ENCODE data around the gene AQP2.

Gene AQP2

GRCh38 chr12:49957570-49957967, 7.0 kb downstream of the AQP2 start:
- DNase-seq: no peak

GRCh38 chr12:49959685-49960473, 9.3 kb downstream of the AQP2 start:
- peak; percentile 22 to 37 for DNase-seq

DNA sequence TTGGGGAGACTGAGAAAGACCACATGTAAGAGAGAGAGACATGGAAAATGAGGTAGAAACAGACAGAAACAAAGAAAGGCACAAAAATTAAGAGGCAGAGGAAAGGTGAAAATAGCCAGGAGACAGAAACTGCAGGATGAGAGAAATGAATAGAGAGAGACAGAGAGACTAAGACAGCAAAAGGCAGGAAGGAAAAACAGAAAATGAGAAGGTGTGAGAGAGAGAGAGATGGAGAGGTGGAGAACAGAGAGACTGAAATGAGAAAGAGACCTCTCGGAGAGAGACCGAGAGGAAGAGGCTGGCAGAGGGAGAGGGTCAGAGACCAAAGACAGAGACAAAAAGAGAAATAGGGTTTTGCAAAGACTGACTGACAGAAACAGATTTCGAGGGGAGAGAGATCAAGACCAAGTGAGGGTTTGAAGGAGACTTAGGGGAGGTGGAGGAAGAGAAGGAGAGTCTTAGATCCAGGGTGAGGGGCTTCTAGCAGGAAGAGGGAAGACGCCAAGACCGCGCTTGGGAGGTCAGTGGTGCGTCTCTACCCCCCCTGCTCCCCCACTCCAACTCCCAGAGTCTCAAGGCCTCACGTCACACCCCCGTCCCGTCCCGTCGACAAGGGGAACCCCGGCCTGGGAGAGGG, 10.1 kb downstream of the AQP2 start:
- DNase-seq: no peak

DNA sequence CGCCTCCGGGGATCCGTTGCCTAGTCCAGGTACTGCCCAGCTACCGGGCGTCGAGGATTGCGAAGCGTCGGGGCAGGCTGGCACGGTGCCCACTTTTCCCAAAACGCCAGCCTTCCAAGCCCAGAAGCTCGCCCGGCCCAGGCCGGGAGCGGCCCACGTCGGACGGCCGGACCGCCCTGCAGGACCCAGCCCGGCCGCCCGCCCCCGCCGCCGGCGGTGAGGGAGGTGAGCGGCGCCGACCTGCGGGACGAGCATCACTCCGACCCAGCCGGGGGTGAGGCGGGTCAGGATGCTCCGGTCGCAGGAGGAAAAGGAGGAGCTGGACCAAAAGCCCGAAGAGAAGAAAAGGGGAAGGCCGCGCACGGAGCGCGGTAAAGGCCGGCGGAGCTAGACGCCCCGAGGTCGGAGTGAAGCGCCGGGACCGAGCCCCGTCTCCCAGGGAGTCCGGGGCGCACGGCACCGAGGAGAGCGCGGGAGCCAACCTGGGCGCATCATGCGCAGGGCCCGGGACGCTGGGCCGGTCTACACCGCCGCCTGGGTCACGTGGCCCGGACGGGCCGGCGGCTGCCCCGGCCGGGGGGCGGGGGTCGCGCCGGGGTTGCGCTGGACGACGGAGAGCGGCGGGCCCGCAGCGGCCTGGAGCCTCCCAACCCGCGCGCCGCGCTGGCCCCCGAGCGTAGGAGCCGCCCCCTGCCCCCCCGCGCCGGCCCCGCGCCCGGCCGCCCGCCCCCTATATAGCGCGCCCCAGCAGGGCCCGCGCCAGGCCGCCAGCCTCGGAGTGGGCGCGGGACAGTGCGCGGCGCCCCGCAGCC, 10.8 kb downstream of the AQP2 start, which contains the start of gene AQP5:
Gene AQP5, plus strand, starts transcription at position 762 of the 812 bp plus-strand sequence. CDS start 146 bp downstream, outside the sequence.
- no peak for DNase-seq

DNA sequence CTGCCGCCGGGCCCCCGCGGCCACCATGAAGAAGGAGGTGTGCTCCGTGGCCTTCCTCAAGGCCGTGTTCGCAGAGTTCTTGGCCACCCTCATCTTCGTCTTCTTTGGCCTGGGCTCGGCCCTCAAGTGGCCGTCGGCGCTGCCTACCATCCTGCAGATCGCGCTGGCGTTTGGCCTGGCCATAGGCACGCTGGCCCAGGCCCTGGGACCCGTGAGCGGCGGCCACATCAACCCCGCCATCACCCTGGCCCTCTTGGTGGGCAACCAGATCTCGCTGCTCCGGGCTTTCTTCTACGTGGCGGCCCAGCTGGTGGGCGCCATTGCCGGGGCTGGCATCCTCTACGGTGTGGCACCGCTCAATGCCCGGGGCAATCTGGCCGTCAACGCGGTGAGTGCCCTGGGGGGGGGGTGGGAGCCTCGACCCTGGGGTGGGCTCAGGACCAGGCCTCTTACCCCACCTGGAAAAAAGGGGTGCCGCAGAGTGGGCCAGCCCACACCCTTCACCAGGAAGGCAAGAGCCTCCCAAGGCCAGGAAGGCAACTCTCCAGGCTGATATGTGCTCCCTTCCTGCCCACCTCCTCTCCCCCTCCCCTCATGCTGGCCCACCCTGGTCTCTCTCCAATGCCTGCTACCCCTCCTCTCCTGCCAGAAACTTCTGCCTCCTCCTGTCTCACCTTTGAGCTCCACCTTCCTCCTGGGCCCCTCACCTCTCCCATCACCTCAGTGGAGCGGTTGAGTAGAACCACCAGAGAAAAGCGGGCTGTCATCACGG, 11.6 kb downstream of the AQP2 start:
- DNase-seq: no peak

DNA sequence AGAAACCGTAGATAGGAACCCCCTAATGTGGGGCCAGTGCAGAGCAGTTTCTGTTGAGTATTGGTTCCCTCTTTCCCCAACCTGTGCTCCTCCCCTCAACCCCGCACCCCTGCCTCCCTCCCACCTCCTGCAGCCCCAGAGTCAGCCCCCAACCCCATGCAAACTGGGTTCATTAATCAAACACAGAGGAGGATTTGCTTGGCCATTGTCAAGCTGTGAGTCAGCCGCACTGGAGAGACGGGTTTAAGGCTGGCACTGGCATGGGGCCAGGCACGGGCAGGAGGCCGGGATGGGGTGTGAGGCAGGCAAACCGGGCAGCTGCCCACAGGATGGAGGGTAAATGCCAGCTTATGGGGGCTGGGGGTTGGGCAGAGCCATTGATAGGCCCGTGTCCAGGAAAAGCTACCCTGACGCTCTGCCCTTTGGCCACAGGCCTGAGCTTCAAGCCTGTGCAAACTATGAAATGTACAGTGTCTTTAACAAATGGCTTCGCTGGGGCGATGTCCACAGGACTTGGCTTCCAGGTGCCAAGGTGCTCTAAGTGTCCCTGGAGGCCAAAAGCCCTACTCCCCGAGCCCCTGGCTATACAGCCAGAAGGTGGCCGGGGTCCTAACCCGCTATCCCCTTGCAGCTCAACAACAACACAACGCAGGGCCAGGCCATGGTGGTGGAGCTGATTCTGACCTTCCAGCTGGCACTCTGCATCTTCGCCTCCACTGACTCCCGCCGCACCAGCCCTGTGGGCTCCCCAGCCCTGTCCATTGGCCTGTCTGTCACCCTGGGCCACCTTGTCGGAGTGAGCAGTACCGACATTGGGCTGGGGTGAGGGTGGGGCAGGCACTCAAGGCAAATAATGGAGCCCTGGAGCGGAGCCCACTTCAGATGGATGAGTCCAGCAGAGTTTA, 12.6 kb downstream of the AQP2 start:
- DNase-seq: no peak

- no peak for DNase-seq
Observed at GRCh38 chr12:49963976-49964815, 13.7 kb downstream of the AQP2 start.

DNA sequence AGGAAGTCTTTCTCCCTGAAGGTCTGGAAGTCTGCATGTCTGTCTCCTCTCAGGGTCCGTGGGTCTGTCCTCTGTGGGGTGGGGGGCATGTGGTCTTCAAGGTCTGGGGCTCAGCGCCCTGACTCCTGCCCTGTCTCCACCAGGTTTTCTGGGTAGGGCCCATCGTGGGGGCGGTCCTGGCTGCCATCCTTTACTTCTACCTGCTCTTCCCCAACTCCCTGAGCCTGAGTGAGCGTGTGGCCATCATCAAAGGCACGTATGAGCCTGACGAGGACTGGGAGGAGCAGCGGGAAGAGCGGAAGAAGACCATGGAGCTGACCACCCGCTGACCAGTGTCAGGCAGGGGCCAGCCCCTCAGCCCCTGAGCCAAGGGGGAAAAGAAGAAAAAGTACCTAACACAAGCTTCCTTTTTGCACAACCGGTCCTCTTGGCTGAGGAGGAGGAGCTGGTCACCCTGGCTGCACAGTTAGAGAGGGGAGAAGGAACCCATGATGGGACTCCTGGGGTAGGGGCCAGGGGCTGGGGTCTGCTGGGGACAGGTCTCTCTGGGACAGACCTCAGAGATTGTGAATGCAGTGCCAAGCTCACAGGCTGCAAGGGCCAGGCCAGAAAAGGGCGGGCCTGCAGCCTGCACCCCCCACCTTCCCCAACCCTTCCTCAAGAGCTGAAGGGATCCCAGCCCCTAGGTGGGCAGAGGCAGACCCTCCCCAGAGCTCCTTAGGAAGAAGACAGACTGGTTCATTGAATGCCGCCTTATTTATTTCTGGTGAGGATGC, 14.5 kb downstream of the AQP2 start:
- DNase-seq: no peak

- no peak for DNase-seq
Observed at GRCh38 chr12:49965836-49966235, 15.3 kb downstream of the AQP2 start.

- DNase-seq: no peak
Observed at GRCh38 chr12:49966511-49967041, 16.0 kb downstream of the AQP2 start.

- peak; percentile 60 to 69 for DNase-seq
Observed at GRCh38 chr12:49967042-49967776, 16.7 kb downstream of the AQP2 start.

DNA sequence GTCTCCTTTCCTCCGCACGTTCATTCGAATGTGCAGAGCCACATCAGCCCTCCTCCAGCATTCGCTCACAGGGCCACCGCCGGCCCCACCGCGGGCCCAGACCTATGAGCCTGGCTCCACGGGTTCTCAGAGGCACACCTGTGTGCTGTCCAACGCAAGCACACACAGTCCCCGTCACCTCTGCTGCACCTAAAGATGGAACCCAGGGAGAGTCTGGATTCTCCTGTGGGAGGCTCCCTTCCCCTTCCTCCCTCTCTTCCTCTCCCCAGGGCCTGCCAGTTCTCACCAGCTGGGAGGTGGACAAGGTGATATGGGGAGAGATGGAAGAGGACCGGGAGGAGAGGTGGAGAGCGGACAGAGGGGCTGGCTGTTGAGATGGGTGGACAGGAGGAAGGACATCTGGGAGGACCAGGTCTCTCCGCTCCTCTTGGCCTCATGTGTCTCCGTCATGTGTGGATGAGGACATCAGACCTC, 17.3 kb downstream of the AQP2 start:
- DNase-seq: no peak

- no peak for DNase-seq
Observed at GRCh38 chr12:49968471-49968870, 17.9 kb downstream of the AQP2 start.

DNA sequence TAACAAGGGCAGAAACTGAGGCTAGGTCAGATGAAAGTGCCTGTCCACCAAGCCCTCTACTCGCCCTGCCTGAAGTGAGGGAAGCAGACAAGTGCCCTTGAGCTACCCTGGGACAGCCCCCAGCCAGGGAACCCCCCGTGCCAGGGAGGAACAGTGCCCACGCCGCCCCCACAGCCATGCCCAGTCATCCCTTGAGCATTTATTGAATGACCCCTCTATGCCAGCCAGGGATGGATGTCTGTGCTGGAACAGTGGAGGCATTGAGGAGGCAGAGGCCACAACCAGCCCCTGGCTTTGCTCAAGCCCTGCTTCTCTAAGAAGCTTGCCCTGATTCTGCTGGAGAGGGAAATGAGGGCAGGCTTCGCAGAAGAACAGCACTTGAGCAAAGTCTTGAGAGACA, 18.5 kb downstream of the AQP2 start:
- DNase-seq: no peak

DNA sequence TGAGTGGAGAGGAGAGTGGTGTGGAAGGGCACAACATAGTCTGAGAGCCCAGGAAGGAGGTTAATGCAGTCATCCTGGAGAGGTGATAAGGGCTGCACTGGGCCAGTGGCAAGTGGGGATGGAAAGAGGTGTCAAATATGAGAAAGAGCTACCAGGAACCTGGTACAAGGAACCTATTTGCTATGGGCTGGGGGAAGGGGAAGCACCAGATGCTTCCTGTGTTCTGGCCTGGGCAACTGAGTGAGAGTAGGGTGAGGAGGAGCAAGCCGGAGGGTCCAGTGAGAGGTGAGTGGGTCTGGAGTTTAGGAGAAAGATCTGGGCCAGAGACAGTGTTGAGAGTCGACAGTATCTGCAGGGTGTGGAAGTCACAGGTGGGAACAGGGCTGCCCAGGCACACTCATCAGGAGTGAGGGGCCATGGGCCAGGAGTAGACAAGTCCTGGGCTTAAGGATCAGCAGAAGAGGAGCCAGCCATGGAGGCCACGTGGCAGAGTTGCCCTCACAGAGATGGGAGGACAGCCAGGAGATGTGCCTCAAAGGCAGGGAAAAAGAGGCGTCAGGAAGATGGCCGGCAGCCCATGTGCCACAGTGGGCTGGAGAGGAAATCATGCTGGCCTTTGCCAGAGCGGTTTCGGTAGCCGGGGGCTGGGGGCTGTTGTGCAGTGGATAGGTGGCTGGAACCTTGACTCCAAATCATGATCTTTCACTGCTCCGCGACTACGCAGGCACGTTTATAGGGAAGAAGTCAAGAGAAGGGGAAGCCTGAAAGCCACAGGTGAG, 19.3 kb downstream of the AQP2 start:
- DNase-seq: peak in 1 of 2 experiments; percentile 22

DNA sequence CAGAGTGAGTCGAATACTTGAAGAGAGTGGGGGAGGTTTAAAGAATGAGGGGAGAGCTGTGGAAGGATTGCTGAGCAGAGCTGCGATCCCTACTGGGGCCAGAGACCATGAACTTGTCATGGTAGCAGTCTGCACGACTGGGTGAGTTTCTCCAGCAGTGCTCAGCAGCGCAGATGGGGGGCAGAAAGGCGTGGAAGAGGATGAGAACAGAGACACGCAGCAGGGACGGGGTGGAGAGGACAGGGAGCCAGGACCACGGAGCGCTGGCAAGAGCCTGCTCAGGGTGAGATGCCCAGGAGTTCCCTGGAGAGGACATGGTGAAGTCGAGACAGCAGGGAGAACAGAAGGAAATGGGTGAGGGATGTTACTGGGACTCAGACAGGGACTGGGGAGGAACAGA, 20.1 kb downstream of the AQP2 start:
- DNase-seq: no peak

- no peak for DNase-seq
Observed at GRCh38 chr12:49971141-49971540, 20.6 kb downstream of the AQP2 start.

- DNase-seq: no peak
Observed at GRCh38 chr12:49972129-49972528, 21.6 kb downstream of the AQP2 start.
